Esophagus squamous epithelium (tissue), 5 donors: ENCODE results near the gene ST3GAL4. TPM values are rescaled to one million over a fixed set of nuclear protein-coding genes. Genes with fewer than 3 reads are reported as not detected.

Experiments used
- DNase-seq: peaks from one replicate; lab custom pipeline; 2025; lab: John Stamatoyannopoulos, UW
- H3K27ac ChIP-seq, 4 donors: fragments of 200-600 bp; sonication (generic); one replicate each; pipeline ENCODE4 v1.5.1; 2016 to 2019; ENCODE audit warnings: mild to moderate bottlenecking in 1 of 4
- H3K27me3 ChIP-seq, 4 donors: fragments of 200-600 bp; sonication (generic); 1 replicate in 3 of 4; 2 replicates in 1 of 4; pipeline versions ENCODE4 v1.5.1 to v1.6.0; 2017 to 2021; ENCODE audit warnings: antibody characterized with exemption in 1 of 4
- H3K36me3 ChIP-seq, 3 donors: fragments of 200-600 bp; sonication (generic); one replicate each; pipeline ENCODE4 v1.5.1; 2016 to 2019
- H3K4me1 ChIP-seq, 3 donors: fragments of 200-600 bp; sonication (generic); one replicate each; pipeline ENCODE4 v1.5.1; 2017 to 2019
- H3K4me3 ChIP-seq, 4 donors: fragments of 200-600 bp; sonication (generic); 1 replicate in 3 of 4; 2 replicates in 1 of 4; pipeline ENCODE4 v1.5.1; 2016 to 2019; ENCODE audit warnings: mild to moderate bottlenecking in 2 of 4, moderate library complexity in 1 of 4
- H3K9me3 ChIP-seq, 3 donors: fragments of 200-600 bp; sonication (generic); one replicate each; pipeline ENCODE4 v1.5.1; 2016 to 2019
- POLR2A ChIP-seq, 4 donors: fragments of 450-650 bp; IDR thresholded peaks; one replicate each; pipeline ENCODE4 v1.6.1; 2017; ENCODE audit warnings: antibody characterized with exemption in 4 of 4, mild to moderate bottlenecking in 4 of 4, moderate library complexity in 3 of 4
- WGBS, 2 donors: methylation state at CpG; one replicate each; pipeline ENCODE4 v1.1.5; 2018; 5-methylcytosine and 5-hydroxymethylcytosine counted together
- intact Hi-C: fragments of 100-400 bp; cut with DNase I; formaldehyde crosslinking; loops from one replicate; pipeline ENCODE4 v1.15.0; 2022
- total RNA-seq, 4 donors: library from RNA; depleted of rRNA; stranded (reverse); fragments of >200 nt; gene quantifications; one replicate each; pipeline ENCODE4 v1.1.0, GENCODE V29; 2016
- TF ChIP-seq, protein P1 (sequence below), 6 experiments: fragments of 450-650 bp in 4 of 6; fragments of 200-600 bp in 2 of 6; sonication (generic) in 2 of 6; IDR thresholded peaks; one replicate each; pipeline ENCODE4 v1.5.1; 2016 to 2019; ENCODE audit warnings: antibody characterized with exemption in 6 of 6, mild to moderate bottlenecking in 4 of 6, moderate library complexity in 4 of 6
- donor health status: DM: yes; HTN: yes; CAD: no.

Gene ST3GAL4
- total RNA-seq, 4 donors from 2014 or later: 31.0 to 110 (median 51.2) TPM

DNA sequence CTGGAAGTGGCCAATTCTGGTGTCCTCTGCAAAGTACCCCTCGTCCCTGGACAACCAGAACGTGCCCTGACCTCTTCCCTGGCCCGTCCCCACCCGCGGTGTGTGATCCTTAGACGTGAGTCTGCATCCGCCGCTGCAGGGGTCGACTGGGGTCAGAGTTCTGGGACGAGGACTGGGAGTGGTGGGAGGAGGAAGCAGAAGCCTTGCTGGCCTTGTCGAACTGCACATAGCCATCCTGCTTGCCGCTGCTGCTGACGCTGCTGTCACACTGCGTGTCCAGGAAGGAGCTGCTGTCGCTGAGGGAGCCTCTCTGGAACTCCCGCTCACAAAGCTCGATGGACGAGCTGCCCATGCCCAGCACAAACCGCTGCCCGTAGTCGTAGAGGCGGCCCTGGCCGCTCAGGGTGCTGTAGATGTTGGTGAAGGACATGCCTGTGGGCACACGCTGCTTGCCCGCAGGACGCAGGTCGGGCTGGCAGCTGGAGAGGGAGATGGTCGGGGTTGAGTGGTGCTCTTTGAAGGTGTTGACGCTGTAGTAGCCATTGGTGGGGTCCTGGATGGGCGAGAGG, 69.1 kb downstream of the ST3GAL4 start:
- no peak for TF ChIP-seq POLR2A (IDR thresholded peaks at IDR 0.05)
- TF ChIP-seq, protein P1, sequence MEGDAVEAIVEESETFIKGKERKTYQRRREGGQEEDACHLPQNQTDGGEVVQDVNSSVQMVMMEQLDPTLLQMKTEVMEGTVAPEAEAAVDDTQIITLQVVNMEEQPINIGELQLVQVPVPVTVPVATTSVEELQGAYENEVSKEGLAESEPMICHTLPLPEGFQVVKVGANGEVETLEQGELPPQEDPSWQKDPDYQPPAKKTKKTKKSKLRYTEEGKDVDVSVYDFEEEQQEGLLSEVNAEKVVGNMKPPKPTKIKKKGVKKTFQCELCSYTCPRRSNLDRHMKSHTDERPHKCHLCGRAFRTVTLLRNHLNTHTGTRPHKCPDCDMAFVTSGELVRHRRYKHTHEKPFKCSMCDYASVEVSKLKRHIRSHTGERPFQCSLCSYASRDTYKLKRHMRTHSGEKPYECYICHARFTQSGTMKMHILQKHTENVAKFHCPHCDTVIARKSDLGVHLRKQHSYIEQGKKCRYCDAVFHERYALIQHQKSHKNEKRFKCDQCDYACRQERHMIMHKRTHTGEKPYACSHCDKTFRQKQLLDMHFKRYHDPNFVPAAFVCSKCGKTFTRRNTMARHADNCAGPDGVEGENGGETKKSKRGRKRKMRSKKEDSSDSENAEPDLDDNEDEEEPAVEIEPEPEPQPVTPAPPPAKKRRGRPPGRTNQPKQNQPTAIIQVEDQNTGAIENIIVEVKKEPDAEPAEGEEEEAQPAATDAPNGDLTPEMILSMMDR (IDR thresholded peaks at IDR 0.05): no peak
- intact Hi-C loops: no loop called here
- WGBS, 2 donors: 72 to 89% methylated on average over 2 to 8 of the region's 30 CpGs

GRCh38 chr11:126426106-126426505, 70.6 kb downstream of the ST3GAL4 start:
- intact Hi-C loops: no loop called here
- no peak overlapping the region for H3K27ac ChIP-seq

More for the DNA sequence above, 69.1 kb downstream of the ST3GAL4 start:
- Histone ChIP-seq H3K27ac (no peak overlapping the region), H3K4me1 (peaks cover 0 to 34% (median 6%) of the 10 kb centered on the region in 3 donors), H3K36me3 (no peaks in the 10 kb centered on the region), H3K4me3 (no peak overlapping the region), H3K27me3 (peaks cover 0 to 15% (median 0%) of the 10 kb centered on the region in 4 donors), H3K9me3 (no peaks in the 10 kb centered on the region)
- no peak for DNase-seq

GRCh38 chr11:126426820-126427749, 71.6 kb downstream of the ST3GAL4 start:
- peaks cover 0 to 25% (median 11%) of the 10 kb centered on the region in 3 donors for H3K4me1 ChIP-seq
- WGBS, 2 donors: 55 to 63% methylated on average over 13 to 14 of the region's 14 CpGs
- H3K9me3 ChIP-seq: no peaks in the 10 kb centered on the region
- intact Hi-C loops: no loop called here
- no peak for DNase-seq
- TF ChIP-seq, protein P1 (IDR thresholded peaks at IDR 0.05): no peak
- H3K27me3 ChIP-seq: peaks cover 0 to 15% (median 0%) of the 10 kb centered on the region in 4 donors
- H3K36me3 ChIP-seq: no peaks in the 10 kb centered on the region
- no peak overlapping the region for H3K4me3 ChIP-seq
- H3K27ac ChIP-seq: peak overlapping the region in 2 of 4 donors; percentile 40 to 57

More at GRCh38 chr11:126426106-126426505, 70.6 kb downstream of the ST3GAL4 start:
- Histone ChIP-seq H3K36me3 (no peaks in the 10 kb centered on the region), H3K4me1 (peaks cover 0 to 24% (median 6%) of the 10 kb centered on the region in 3 donors), H3K27me3 (peaks cover 0 to 15% (median 0%) of the 10 kb centered on the region in 4 donors), H3K9me3 (no peaks in the 10 kb centered on the region), H3K4me3 (no peak overlapping the region)
- no peak for DNase-seq
- TF ChIP-seq, protein P1 (IDR thresholded peaks at IDR 0.05): no peak
- no peak for TF ChIP-seq POLR2A (IDR thresholded peaks at IDR 0.05)
- 79 to 86% methylated on average over 3 of the region's 3 CpGs for WGBS, 2 donors

DNA sequence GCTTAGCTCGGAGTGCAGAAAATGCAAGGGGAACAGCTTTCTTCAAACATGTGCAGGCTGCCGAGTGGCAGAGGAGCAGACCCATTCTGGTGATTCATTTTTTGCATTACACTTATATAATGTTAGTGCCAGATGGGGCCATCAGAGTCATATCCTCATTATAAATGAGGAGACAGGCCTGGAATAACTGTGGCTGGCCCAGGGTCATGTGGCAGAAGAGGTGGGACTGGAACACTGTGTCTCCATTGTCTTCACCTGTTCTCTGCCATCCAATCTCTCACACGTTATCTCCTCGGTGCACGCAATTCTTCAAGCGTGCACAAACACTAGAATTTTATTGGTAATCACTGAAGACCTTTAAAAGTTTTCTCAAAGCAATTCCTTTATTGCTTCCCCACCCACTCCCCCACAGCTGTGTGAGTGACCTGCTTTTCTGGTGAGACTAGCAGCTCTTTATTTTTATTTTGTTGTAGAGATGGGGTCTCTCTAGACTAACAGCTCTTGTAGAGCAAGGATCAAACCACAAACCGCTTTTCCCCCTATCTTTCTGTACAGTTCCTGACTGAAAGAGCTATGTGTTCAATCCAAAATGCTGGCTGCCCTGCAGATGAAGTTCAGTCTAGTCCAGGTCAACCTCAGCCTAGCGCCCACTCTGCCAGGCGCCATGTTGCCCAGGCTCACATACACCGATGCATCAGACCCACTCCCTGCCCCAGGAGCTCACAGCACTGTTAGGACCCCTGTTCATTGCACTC, 75.3 kb downstream of the ST3GAL4 start:
- Histone ChIP-seq H3K27ac (peak overlapping the region in 2 of 4 donors; percentile 75 to 87), H3K27me3 (no peaks in the 10 kb centered on the region), H3K4me1 (peaks cover 0 to 56% (median 16%) of the 10 kb centered on the region in 3 donors), H3K36me3 (no peaks in the 10 kb centered on the region), H3K4me3 (no peak overlapping the region), H3K9me3 (no peaks in the 10 kb centered on the region)
- TF ChIP-seq, protein P1 (IDR thresholded peaks at IDR 0.05): no peak
- no peak for TF ChIP-seq POLR2A (IDR thresholded peaks at IDR 0.05)
- intact Hi-C loops: no loop called here
- DNase-seq: no peak
- 88 to 90% methylated on average over 7 to 9 of the region's 10 CpGs for WGBS, 2 donors
